CD4-positive, alpha-beta T cell treated with Interleukin-15 for 4 hours (primary cell): ENCODE results near the gene NCF4.

ENCODE experiments used
- DNase-seq: peaks from one replicate; pipeline ENCODE4 v3.0.0-alpha.2; 2020; ENCODE audit warnings: low spot score

NCF4 gene

DNA sequence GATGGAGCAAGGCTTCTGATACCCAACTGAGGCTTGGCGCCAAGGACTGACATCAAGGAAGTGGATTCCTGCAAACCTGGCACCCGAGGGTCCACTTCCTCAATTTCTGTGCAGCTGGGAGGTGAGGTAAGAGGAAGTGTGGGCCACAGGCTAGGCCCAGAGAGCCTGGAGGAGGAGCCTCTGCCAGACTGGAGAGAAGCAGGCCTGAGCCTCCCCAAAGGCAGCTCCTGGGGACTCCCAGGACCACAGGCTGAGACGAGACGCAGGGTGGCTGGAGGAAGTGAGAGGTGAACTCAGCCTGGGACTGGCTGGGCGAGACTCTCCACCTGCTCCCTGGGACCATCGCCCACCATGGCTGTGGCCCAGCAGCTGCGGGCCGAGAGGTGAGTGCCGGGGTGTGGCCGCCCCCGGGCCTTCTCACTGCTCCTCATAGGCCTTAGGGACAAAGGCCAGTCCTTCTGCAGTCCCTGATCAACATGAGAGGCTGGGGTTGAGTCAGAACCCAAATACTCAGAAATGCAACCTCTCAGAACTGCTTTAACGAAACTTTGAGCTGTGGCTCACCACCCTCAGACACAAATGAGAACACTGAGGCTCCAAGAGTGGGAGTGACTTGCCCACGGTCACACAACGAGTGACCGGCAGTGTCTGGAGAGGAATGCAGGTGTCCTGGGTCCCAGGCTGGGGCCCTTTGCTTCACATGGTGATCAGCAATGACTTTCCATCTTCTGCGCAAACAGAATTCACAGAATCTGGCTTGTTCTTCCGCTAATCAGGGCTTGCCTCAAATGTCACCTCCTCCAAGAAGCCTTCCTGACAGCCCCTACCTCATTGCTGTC, at the start of gene NCF4:
Gene NCF4, plus strand, starts transcription at position 186 of the 839 bp plus-strand sequence. Its CDS starts 166 bp downstream, at position 352.
- DNase-seq: peak; percentile 66

DNA sequence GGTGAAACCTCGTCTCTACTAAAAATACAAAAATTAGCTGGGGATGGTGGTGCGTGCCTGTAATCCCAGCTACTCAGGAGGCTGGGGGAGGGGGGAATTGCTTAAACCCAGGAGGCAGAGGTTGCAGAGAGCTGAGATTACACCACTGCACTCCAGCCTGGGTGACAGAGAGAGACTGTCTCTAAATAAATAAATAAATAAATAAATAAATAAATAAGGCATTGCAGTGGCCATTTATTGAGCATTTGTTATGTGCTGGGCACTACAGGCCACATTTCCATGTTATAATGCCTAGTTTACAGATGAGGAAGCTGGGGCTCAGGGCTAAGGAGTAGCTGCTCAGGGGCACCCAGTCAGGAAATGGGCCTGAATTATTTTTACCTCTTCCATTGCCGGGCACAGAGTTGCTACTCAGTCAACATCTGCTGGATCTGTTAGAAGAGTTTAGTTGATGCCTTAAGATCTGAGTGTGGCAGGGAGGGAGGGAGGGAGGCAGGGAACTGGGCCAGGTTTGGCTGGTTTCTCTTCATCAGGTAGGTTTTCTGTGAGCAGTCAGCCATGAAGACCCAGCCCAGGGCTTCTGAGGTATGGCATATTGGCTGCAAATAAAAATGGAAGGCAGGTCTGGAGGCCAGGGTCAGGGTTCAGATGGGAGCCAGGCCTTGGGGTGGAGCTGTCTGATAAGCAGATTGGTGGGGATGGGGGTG, 49.6 kb upstream of the NCF4 start:
- no peak for DNase-seq

DNA sequence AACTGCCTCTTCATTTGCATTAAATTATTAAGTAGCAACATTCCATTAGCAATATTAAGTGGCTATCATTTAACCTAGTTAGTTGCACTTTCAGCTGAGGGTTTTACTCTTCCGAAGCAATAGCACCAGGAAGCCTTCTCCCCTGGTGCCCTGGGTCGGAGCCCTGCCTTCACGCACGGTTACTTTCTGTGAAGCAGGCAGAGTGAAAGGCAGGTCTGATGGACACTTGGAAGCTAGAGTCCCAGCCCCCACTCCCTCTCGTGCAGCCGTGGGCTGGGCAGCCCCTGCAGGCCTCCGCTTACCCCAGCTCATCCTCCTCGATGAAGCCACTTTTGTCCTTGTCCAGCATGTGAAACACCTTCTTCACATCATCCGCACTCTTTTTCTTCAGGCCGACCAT, 46.0 kb upstream of the NCF4 start:
- no peak for DNase-seq

DNA sequence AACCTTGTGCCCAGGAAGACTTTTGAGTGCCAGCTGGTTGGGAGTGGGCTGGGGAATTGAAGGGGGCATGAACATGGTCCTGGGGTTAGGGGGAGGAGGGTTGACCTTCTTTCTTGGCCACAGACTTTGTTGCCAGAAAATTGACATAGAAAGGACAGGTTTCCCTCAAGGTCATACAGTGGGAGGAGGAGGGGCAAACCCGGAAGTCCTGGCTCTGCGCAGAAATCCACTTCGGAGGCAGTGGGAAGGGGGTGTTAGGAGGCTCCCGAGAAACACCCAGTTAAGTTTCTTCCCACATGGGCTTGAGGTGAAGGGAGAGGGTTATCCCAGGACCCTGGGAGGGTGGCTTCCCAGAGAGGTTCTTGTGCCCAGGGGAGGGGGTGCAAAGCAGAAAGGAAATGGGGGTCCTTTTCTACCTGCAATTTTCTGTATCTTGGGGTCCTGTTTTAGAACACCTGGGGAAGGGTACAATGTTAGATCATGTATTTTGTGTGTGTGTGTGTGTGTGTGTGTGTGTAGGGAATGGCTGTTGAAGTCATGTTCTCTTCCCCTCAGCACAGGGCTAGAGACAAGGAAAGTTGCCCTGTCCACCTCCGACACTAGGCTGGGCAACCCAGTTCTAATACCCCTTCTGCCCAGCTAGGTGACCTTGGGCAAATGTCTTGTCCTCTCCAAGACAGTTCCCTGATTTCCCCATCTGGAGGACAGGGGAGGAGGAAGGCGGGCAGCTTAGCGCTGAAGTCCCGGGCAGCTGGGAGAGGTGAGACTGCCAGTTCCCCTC, 45.1 kb upstream of the NCF4 start:
- no peak for DNase-seq

DNA sequence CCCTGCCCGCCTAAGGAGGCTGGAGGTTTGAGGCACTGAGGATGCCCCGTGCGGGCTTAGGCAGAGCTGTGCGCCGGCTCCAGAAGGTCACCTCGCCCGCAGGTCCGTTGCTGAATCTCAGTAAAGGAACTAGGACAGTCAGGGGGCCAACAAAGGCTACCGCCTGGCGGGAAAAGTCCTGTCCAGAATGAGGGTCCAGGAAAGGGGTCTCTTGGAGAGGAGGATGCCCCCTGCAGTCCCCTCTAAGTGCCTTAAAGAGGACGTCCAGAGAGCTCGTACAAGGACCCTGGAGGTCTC, 44.5 kb upstream of the NCF4 start:
- DNase-seq: no peak

DNA sequence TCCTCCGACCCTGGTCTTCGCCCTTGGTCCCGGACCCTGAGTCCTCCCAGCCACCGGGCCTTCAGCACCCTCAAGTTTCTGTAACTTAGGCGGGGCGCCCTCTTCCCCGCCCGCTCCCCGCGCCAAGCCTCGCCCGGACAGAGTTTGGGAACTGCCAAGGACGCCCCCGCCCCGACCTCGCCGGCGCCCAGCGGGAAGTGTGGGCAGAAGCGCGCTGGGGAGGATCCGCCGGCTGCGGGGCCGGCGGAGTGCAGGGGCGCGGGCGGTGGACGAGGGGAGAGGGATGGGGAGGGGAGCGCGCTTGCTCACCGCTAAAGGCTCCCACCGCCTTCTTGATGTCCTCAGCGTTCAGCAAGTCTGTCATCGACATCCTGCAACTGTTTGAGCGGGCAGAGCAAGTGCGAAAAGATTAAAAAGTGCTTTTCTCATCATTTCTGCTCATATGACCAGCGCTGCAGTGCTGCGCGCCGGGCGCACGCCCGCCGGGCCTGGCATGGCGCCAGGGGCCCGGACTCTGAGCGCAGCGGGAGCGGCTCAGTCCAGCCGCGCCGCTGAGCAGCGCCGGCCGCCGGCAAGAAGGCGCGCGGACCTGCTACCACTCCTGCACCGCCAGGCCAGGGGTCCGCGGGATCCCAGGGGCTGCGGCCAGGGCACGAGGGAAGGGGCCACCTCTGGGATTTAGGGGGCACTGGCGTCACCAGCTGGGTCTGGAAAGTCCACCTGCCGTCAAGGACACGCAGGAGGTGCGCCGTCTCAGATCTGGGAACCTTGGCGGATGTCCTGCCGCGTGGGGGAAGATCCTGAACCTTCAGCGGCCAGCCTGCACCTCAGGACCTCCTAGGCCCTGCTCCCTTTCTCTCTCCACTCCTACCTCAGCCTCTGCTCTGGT, 43.9 kb upstream of the NCF4 start, which contains the start of gene PVALB:
Gene PVALB, minus strand, starts transcription at position 400 of the 889 bp plus-strand sequence. Its CDS starts 30 bp downstream, at position 370.
- no peak for DNase-seq

DNA sequence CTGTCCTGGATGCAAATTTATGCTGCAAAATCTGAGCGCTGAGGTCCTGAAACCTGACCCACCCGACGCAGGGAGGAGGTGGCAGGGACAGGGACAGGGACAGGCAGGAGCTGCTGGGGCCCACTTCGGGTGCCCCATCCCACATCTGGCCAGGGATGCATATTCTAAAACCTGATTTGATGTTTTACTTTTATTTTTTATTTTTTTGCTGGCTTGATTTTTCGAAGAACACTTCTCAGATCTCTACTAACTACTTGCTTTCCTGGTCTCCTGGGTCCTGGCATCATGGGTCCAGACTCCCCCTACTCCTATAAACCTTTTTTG, 43.3 kb upstream of the NCF4 start:
- no peak for DNase-seq

DNA sequence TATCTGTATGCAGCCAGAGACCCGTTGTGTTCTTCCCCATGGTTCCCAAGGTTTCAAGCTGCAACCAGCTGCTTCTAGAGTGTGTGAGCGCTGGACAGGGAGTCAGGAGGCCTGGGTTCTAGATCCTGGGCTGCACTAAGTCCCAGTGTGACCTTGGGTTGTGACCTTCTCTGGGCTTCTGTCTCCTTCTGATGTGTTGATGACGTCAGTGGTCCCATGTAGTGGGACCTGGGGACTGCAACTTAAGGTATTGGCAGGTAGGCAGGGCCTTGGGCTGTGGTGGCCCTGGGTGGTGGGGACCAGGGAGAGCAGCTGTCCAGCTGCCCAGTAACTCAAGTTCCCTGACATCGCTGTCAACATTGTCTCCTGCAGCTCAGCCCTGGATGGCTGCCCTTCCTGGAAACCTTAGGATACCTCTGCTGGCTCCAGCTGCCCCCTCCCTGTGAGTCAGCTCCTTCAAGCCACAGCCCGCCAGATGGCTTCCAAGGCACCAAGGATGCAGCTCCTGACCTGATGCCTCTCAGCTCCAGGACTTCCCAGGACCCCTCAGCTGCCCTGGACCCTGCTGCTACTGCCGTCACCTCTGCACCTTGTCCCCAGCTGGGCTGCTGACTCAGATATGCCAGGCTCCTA, 42.7 kb upstream of the NCF4 start:
- DNase-seq: no peak

DNA sequence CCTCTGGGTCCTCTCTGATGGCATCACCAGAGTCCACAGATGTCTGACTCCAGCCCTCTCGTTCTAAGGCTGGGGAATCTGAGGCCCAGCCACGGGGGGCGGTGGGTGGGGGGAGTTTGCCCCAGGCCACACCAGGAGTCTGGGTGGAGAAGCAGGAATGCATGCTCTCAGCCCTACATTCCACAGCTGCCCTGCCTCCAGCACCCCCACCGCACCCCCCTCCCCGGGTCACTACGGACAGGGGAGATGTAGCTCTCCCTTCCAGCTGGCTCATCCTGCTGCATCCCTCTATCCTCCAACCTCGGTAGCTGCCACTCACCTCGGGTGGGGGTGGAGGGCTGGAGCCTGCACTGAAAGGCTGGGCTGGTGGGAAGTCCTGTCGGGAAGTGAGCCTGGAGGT, 41.7 kb upstream of the NCF4 start:
- DNase-seq: no peak

DNA sequence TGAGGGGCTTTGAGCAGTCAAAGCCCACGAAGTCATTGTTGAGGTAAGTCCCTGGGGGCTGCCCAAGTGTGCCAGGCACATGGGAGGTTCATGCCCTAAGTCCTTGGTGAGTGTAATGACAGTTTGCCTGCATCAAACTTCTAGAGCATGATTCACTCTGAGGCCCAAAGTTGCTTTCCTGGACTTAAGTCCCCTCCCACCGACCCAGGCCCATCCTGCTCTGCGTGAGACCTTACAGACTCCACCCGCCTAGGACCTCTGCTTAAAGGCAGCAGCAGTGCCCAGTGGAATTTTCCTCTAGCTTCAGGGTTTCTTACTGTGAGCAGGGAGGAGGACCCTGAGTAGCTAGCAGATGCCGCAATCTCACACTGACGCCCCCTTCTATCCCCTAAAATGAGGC, 38.2 kb upstream of the NCF4 start:
- DNase-seq: no peak

DNA sequence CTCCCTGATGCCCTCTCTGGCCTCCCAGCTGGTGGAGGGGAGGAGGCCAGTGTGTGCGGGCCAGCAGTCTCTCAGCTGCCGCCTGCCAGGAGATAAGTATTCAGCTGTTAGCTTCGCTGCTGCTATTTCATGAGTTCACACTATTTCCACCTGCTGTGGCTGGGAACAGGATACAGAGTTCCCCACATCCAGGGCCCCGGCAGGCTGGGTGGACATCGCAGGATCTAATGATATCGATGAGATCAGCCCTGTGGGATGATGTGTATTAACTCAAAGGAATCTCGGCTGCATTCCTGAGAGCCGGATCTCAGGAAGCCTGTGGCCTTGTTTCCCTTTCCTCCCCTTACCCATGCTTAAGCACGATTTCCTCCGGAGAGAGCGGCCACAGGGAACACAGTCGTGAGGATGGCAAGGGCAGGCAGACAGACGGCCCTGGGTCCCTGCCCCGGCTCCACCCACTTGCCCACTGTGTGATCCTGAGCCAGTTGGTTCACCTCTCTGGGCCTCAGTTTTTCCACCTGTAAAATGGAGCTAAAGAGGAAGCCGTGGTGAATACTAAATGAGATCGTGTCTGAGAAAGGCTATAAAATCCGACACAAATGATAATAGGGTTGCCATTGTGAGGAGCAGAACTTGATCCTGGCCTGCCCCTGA, 37.5 kb upstream of the NCF4 start:
- no peak for DNase-seq

DNA sequence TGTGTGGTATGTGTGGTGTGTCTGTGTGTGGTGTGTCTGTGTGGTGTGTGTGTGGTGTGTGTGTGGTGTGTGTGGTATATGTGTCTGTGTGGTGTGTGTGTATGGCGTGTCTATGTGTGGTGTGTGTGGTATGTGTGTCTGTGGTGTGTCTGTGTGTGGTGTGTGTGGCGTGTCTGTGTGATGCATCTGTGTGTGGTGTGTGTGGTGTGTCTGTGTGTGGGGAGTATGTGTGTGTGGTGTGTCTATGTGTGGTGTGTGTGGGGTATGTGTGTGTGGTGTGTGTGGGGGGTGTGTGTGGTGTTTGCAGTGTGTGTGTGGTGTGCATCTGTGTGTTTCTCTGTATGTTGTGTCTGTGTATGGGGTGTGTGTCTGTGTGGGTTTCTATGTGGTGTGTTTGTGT, 36.2 kb upstream of the NCF4 start:
- no peak for DNase-seq

DNA sequence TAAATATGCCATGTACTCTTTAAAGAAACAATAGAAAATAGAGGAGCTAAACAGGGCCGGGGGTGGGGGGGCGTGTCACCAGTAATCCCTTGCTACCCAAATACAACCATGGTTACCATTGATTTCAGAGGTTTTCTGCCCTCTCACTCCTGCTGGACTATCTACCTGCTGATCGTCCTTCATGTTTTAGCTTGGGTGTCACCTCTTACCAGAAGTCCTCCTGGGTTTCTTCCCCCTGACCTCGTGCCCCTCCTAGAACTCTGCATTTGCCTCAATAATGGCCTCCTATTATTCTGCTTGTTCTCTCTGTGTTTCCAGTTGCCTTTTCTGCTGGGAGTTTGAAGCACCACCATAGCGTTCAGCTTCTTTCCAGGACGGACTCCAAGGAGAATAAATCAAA, 34.5 kb upstream of the NCF4 start:
- DNase-seq: no peak

DNA sequence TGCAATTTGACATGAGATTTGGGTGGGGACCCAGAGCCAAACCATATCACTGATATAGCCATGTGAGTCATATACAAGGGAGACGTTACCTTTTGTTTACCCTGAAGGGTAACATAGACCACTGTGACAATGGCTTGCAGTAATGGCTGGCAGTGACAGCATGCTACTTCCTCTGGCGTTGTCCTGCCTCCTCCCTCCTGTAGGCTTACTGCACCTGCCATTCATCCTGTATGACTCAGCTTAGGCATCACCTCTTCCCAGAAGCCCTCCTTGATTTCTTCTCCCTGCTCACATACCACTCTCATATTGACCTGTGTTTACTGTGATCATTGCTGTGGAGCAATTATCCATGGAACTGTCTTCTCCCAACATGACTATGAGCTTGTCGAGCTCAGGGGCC, 32.0 kb upstream of the NCF4 start:
- no peak for DNase-seq

DNA sequence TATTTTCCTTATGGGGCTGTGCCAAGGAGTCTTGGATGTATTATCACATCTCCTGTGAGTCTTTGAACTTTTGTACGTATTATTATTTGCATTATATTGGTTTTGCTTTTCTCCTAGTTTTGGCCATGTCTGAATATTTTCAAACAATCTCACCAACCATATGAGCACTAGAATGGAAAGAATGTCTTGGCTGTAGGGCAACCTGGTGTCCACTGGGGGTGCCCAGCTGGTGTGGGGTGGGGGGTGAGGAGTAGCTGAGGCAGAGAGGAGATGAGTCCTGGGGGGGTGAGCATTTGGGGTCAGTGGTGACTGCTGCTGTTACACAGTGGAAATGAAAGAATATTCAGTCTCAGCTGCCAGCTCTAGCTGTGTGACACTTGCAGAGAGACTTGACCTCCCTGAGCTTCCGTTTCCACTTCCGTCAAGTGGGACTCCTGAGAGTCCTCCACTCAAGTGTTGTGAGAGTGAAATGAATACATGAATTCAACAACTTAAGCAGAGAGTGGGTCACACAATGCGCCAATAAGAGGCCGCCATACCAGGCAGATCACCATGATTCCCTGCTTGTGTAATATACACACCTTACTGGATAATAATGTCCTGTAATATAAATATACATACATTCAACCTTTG, 31.3 kb upstream of the NCF4 start:
- DNase-seq: no peak

DNA sequence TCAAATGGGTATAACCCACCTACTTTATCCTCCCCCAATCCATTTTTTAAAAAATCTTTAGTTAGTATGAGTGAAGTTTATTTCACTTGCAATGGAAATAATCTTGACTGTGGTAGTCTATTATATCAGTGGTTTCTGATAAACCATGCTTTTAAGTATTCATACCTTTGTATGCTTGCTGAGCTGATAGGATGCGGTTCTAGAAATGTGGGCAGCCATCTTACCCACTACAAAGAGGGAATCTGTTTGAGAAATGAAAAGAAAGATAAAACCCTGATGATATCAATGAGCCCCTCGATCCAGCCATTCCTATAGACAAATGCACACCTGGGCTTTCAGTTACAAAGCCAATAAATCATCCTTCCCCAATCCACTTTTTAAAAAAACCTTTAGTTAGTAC, 30.2 kb upstream of the NCF4 start:
- no peak for DNase-seq

DNA sequence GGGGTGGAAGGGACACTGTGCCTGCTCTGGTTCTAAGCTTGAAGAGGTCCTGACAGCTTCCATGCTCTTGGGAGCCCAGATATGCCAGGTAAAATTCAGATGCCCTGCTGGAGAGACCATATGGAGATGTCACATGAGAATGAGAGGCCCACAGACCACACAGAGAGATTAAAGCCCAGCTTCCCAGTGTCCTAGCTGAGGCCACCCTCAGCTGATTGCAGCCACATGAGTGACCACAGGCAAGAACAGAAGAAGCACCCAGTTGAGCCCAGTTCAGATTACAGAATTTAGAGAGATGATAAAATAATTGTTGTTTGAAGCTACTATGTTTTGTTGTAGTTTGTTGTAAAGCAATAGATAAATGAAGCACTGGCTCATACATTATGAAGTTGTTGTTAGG, 29.6 kb upstream of the NCF4 start:
- DNase-seq: no peak

DNA sequence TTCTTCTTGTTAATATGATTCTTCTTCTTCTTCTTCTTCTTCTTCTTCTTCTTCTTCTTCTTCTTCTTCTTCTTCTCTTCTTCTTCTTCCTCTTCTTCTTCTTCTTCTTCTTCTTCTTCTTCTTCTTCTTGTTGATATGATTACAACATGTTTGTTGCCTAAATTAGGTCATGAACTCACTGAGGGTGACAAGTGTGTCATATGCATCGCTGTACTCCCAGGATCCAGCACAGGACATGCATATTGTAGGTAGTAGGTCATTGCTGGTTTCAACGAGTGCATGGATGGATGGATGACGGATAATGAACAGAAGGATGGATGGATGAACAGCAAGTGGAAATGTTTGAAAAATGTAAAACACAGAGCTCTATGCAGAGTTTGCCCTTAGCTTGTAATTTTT, 29.1 kb upstream of the NCF4 start:
- no peak for DNase-seq

DNA sequence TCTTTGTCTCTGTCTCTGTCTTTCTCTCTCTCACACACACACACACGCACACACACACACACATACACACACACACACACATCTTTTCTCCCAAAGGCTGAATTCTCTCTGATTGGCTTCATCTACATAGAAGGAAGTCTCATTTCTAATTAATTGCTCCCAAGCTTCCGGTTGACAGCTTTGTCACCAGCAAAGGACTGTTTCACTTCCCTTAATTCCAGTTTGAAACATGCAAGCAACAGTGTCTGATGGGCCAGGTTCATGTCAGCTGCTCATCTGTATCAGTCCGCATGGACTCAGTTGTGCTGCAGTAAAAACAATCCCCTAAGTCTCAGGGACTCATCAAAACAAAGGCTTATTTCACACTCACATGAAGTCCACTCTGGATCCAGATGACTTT, 27.7 kb upstream of the NCF4 start:
- DNase-seq: no peak

DNA sequence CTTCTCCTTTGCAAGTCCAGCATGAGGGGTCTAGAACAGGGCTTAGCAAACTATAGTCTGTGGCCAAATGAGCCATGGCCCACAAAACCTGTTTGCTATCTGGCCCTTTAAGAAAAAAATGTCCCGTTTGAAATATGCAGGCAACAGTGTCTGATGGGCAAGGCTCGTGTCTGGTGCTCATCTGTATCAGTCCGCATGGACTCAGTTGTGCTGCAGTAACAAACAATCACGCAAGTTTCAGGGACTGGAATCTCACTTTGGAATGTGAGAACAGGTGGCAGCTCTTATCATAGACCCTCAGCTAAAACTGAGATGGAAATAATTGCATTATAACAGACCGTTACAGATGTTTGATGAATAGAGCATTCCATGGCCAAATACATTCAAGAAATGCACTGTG, 24.9 kb upstream of the NCF4 start:
- no peak for DNase-seq
